ENCODE results near the gene DGKE. TPM values are rescaled to one million over a fixed set of nuclear protein-coding genes. Genes with fewer than 3 reads are reported as not detected.

Gene DGKE
- total and polyA plus RNA-seq, 2 of the 8 experiments (the other 6 are each of a cell fraction or from before 2014, with no cell fraction given), result 1.7 to 7.4 TPM

DNA sequence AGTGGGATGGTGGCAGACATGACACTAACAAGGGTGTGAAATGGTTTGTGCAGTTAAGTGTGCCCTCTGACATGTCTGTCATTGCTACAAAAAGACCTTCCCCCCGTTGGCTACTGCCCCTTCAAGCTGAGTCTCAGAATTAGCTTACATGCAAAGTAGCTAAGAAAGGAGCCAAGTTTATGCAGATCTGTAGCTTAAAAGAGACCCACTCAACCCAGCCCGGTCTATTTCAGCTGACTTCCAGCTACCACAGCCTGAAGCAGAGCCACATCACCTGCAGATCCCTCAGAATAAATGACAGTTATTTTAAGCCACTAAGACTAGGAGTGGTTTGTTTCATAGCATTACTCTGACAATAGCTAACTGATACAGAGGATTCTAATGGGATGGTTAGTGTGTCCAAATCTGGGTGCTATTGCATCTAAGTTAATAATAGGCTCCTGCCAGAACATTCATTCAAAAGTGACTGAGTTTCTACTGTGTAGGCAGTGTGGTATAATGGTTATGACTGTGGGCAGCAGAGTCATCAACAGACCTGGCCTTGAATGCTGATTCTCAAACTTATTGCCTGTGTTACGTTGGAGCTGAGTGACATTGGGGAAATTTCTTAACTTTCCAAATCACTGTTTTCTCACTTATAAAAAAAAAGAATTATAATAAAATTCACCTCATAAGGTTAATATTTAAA, 12.0 kb upstream of the DGKE start:
- Histone ChIP-seq H4K20me1 (replicated peaks in 1 of 2; ENCODE audit: control insufficient read depth in 1 of 2, insufficient read depth in 2 of 2, low read length in 2 of 2) (no peaks in the 10 kb centered on the region), H4K91ac (replicated peaks; ENCODE audit: insufficient read length, low read length) (no peak overlapping the region), H2BK15ac (ENCODE audit: low read length) (no peak overlapping the region), H3K18ac (ENCODE audit: extremely low read depth, low read length) (no peak overlapping the region), H3K79me1 (ENCODE audit: low read depth, low read length) (no peaks in the 10 kb centered on the region), H3K27ac (ENCODE audit: low read depth, low read length) (no peak overlapping the region), H2AK5ac (ENCODE audit: low read depth, low read length) (no peak overlapping the region), H3K9ac (replicated peaks in 1 of 4; ENCODE audit: extremely low read depth in 1 of 4, low read depth in 3 of 4, low read length in 3 of 4) (no peak overlapping the region), H3K9me3 (ENCODE audit: insufficient read depth in 2 of 2, low read depth in 1 of 2, low read length in 1 of 2) (no peaks in the 10 kb centered on the region), H3K4me2 (ENCODE audit: insufficient read depth in 1 of 2, low read depth in 2 of 2, low read length in 2 of 2) (no peak overlapping the region), H4K8ac (ENCODE audit: extremely low read depth, insufficient read depth, low read length) (no peak overlapping the region), H3K4ac (replicated peaks; ENCODE audit: insufficient read length, low read depth, low read length) (no peak overlapping the region), H2BK20ac (ENCODE audit: low read length) (no peak overlapping the region), H2BK120ac (replicated peaks; ENCODE audit: low read depth, low read length) (no peak overlapping the region), H3K36me3 (ENCODE audit: control insufficient read depth in 2 of 4, insufficient read depth in 4 of 4, low read length in 3 of 4) (no peaks in the 10 kb centered on the region), H3K4me1 (replicated peaks in 1 of 4; ENCODE audit: control insufficient read depth in 3 of 4, insufficient read depth in 4 of 4, low read length in 3 of 4) (no peaks in the 10 kb centered on the region), H4K5ac (ENCODE audit: insufficient read length, low read depth, low read length) (no peak overlapping the region), H2BK5ac (ENCODE audit: low read depth, low read length) (no peak overlapping the region), H3K27me3 (replicated peaks in 1 of 4; ENCODE audit: control insufficient read depth in 3 of 4, extremely low read depth in 1 of 4, insufficient read depth in 3 of 4, low read length in 3 of 4) (no peaks in the 10 kb centered on the region), H2BK12ac (ENCODE audit: low read depth, low read length) (no peak overlapping the region), H3K79me2 (ENCODE audit: control insufficient read depth in 1 of 2, insufficient read depth in 2 of 2, low read length in 2 of 2) (no peaks in the 10 kb centered on the region), H3K14ac (ENCODE audit: insufficient read length) (no peak overlapping the region), H3K23me2 (ENCODE audit: low read depth, low read length) (no peaks in the 10 kb centered on the region), H2AFZ (ENCODE audit: low read length) (no peak overlapping the region), H3K56ac (replicated peaks; ENCODE audit: insufficient read length, low read depth, low read length) (no peak overlapping the region), H3K4me3 (ENCODE audit: extremely low read depth in 1 of 4, insufficient read depth in 2 of 4, low read depth in 3 of 4, low read length in 4 of 4) (no peak overlapping the region), H3K23ac (ENCODE audit: insufficient read length) (no peak overlapping the region)
- FAIRE-seq (no peak), DNase-seq (ENCODE audit: low read depth in 1 of 2, low spot score in 2 of 2) (no peak)
- POLR2A ChIA-PET (ENCODE audit: partially characterized antibody), result no interaction called here
- 87% methylated on average over 3 of the region's 3 CpGs; no CpG with 5 or more reads in 1 of the 2 experiments for WGBS, 2 experiments (ENCODE audit: extremely low coverage in 1 of 2, insufficient coverage in 1 of 2, insufficient read length in 1 of 2, insufficient replicate concordance in 2 of 2, low coverage in 1 of 2, low lambda C conversion rate in 2 of 2, missing lambda C conversion rate in 1 of 2)
- CTCF ChIA-PET (ENCODE audit: partially characterized antibody), result interaction anchor here (0.7 to 4.0 kb wide), 3 partner anchors 67 to 1445 kb away, joined by 3 to 18 read pairs (median 3); no protein-coding TSS in a partner anchor
- TF ChIP-seq CBX5 (IDR thresholded peaks at IDR 0.05; ENCODE audit: low read depth, low read length), result no peak
- no peak for TF ChIP-seq TBP (IDR thresholded peaks at IDR 0.05; ENCODE audit: low read depth, low read length)
- no peak for TF ChIP-seq CBX8 (IDR thresholded peaks at IDR 0.05; ENCODE audit: borderline replicate concordance, low read depth, low read length)
- TF ChIP-seq MAX (IDR thresholded peaks at IDR 0.05), result no peak
- TF ChIP-seq POLR2AphosphoS5 (IDR thresholded peaks at IDR 0.05; ENCODE audit: low read depth, low read length), result no peak
- TF ChIP-seq POLR2A (IDR thresholded peaks at IDR 0.05; ENCODE audit: control extremely low read depth in 1 of 2, low read depth in 2 of 2, low read length in 2 of 2), result no peak
- TF ChIP-seq TAF7 (optimal IDR thresholded peaks at IDR 0.05; ENCODE audit: borderline replicate concordance, low read depth, low read length), result no peak
- no peak for TF ChIP-seq JUN (IDR thresholded peaks at IDR 0.05; ENCODE audit: low read depth, low read length)
- TF ChIP-seq RAD21 (IDR thresholded peaks at IDR 0.05 in 1 of 2, conservative IDR thresholded peaks at IDR 0.05 in 1 of 2; ENCODE audit: low read depth in 2 of 2, low read length in 2 of 2), result no peak
- TF ChIP-seq NANOG (IDR thresholded peaks at IDR 0.05; ENCODE audit: insufficient read depth, low read depth, low read length, poor library complexity, severe bottlenecking), result no peak
- no peak for TF ChIP-seq CEBPB (IDR thresholded peaks at IDR 0.05; ENCODE audit: low read depth, low read length)
- TF ChIP-seq TAF1 (IDR thresholded peaks at IDR 0.05; ENCODE audit: low read depth, low read length), result no peak
- TF ChIP-seq RBBP5 (IDR thresholded peaks at IDR 0.05; ENCODE audit: borderline replicate concordance, low read depth, low read length), result no peak
- TF ChIP-seq KDM4A (IDR thresholded peaks at IDR 0.05; ENCODE audit: low read depth, low read length, severe bottlenecking), result no peak
